ENCODE data around the gene PSMC4. TPM values are rescaled to one million over a fixed set of nuclear protein-coding genes. Genes with fewer than 3 reads are reported as not detected.
"Not testable (repeated sequence)": the region's sequence is repeated elsewhere in the genome, so short reads cannot be mapped to it uniquely, and the experiment has no call there.

Gene PSMC4
- polyA plus RNA-seq, 3 donors: 67.0 to 85.8 (median 79.6) TPM

DNA sequence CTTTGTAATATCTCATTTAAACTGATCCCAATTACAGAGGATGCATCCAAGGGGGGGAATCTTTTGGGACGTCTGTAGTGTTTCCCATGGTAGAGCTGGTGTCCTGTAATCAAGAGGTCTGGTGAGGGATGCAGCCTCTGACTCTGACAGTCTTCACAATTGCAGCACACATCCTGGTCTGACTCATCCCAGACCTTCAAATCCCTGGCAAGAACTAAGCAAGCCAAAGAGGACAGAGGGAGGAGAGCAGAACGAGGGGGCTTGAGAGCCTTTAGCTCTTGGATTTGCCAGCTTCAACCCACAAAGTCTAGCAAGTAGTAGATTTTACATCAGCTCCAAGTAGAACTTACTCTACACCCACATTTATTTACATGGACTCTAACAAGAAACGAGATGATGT lies 19.3 kb upstream of the PSMC4 start:
- TF ChIP-seq, protein P1, sequence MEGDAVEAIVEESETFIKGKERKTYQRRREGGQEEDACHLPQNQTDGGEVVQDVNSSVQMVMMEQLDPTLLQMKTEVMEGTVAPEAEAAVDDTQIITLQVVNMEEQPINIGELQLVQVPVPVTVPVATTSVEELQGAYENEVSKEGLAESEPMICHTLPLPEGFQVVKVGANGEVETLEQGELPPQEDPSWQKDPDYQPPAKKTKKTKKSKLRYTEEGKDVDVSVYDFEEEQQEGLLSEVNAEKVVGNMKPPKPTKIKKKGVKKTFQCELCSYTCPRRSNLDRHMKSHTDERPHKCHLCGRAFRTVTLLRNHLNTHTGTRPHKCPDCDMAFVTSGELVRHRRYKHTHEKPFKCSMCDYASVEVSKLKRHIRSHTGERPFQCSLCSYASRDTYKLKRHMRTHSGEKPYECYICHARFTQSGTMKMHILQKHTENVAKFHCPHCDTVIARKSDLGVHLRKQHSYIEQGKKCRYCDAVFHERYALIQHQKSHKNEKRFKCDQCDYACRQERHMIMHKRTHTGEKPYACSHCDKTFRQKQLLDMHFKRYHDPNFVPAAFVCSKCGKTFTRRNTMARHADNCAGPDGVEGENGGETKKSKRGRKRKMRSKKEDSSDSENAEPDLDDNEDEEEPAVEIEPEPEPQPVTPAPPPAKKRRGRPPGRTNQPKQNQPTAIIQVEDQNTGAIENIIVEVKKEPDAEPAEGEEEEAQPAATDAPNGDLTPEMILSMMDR (IDR thresholded peaks at IDR 0.05): no peak
- peaks cover 51 to 58% of the 10 kb centered on the region in 2 donors for H3K4me1 ChIP-seq (ENCODE audit: control insufficient read depth in 1 of 2, insufficient read depth in 2 of 2, low read length in 2 of 2)
- H3K9me3 Mint-ChIP-seq: peaks cover 0 to 13% (median 7%) of the 10 kb centered on the region in 7 donors
- no peaks in the 10 kb centered on the region for H3K36me3 ChIP-seq (replicated peaks in 1 of 2; ENCODE audit: control insufficient read depth in 1 of 2, insufficient read depth in 2 of 2, low read length in 2 of 2)
- no peak overlapping the region for H2AFZ ChIP-seq (ENCODE audit: insufficient read depth, low read depth, low read length, poor library complexity, severe bottlenecking)
- no peak overlapping the region for H3K27ac ChIP-seq (ENCODE audit: low read depth in 1 of 2, low read length in 2 of 2)
- no CpG with 5 or more reads among the region's 3 CpGs for WGBS (ENCODE audit: insufficient coverage)
- peaks cover 74 to 78% (median 74%) of the 10 kb centered on the region in 3 donors for H3K27me3 Mint-ChIP-seq (ENCODE audit: low read depth in 3 of 3)
- H3K9ac ChIP-seq (ENCODE audit: insufficient read depth, low read length, poor library complexity, severe bottlenecking): no peak overlapping the region
- H3K4me3 Mint-ChIP-seq: peak overlapping the region in 1 of 2 donors; percentile 85
- no peak overlapping the region for H3K4me2 ChIP-seq (replicated peaks; ENCODE audit: extremely low read depth, low read length, poor library complexity, severe bottlenecking)
- H3K4me3 ChIP-seq (replicated peaks in 1 of 3; ENCODE audit: low read depth in 2 of 3, low read length in 3 of 3): no peak overlapping the region
- H3K9me3 ChIP-seq (replicated peaks in 1 of 2; ENCODE audit: control insufficient read depth in 1 of 2, insufficient read depth in 1 of 2, low read length in 2 of 2): no peaks in the 10 kb centered on the region
- no peaks in the 10 kb centered on the region for H4K20me1 ChIP-seq (ENCODE audit: insufficient read depth, low read length)
- H3K79me2 ChIP-seq (ENCODE audit: insufficient read depth, low read length): no peaks in the 10 kb centered on the region
- peaks cover 48 to 52% of the 10 kb centered on the region in 2 donors for H3K27me3 ChIP-seq (ENCODE audit: control insufficient read depth in 2 of 2, insufficient read depth in 2 of 2, low read length in 2 of 2)
- DNase-seq: peak; percentile 41 to 77 (median 58)
- peaks cover 45% of the 10 kb centered on the region for H3K4me1 Mint-ChIP-seq
- H3K27ac Mint-ChIP-seq: peak overlapping the region in 1 of 7 donors; percentile 9
- H3K36me3 Mint-ChIP-seq: peaks cover 10 to 18% of the 10 kb centered on the region in 2 donors
- intact Hi-C loops (cut with micrococcal nuclease): no loop called here

DNA sequence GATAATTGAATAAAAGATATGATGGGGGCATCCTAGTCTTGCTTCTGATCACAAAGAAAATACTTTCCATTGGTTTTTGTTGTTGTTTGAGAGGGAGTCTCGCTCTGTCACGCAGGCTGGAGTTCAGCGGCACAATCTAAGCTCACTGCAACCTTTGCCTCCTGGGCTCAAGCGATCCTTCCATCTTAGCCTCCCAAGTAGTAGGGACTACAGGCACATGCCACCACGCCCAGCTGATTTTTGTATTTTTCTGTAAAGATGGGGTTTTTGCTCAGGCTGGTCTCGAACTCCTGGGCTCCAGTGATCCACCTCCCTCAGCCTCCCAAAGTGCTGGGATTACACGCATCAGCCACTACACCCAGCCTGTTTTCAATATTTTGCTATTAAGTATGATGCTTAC lies 17.1 kb upstream of the PSMC4 start:
- intact Hi-C loops (cut with micrococcal nuclease): no loop called here
- TF ChIP-seq, protein P1 (IDR thresholded peaks at IDR 0.05): no peak
- H4K20me1 ChIP-seq (ENCODE audit: insufficient read depth, low read length): no peaks in the 10 kb centered on the region
- peak overlapping the region in 1 of 3 experiments; percentile 57 for H3K4me3 ChIP-seq (replicated peaks in 1 of 3; ENCODE audit: low read depth in 2 of 3, low read length in 3 of 3)
- H3K4me3 Mint-ChIP-seq: peak overlapping the region in 1 of 2 donors; percentile 85
- peaks cover 44 to 47% of the 10 kb centered on the region in 2 donors for H3K27me3 ChIP-seq (ENCODE audit: control insufficient read depth in 2 of 2, insufficient read depth in 2 of 2, low read length in 2 of 2)
- no CpG with 5 or more reads among the region's 7 CpGs for WGBS (ENCODE audit: insufficient coverage)
- H3K9ac ChIP-seq (ENCODE audit: insufficient read depth, low read length, poor library complexity, severe bottlenecking): no peak overlapping the region
- peaks cover 61 to 69% (median 62%) of the 10 kb centered on the region in 3 donors for H3K27me3 Mint-ChIP-seq (ENCODE audit: low read depth in 3 of 3)
- peak overlapping the region; percentile 76 for H3K4me2 ChIP-seq (replicated peaks; ENCODE audit: extremely low read depth, low read length, poor library complexity, severe bottlenecking)
- peaks cover 10 to 18% of the 10 kb centered on the region in 2 donors for H3K36me3 Mint-ChIP-seq
- DNase-seq: no peak
- no peaks in the 10 kb centered on the region for H3K9me3 ChIP-seq (replicated peaks in 1 of 2; ENCODE audit: control insufficient read depth in 1 of 2, insufficient read depth in 1 of 2, low read length in 2 of 2)
- H3K4me1 Mint-ChIP-seq: peaks cover 37% of the 10 kb centered on the region
- peaks cover 39 to 40% of the 10 kb centered on the region in 2 donors for H3K4me1 ChIP-seq (ENCODE audit: control insufficient read depth in 1 of 2, insufficient read depth in 2 of 2, low read length in 2 of 2)
- peaks cover 0 to 10% (median 6%) of the 10 kb centered on the region in 7 donors for H3K9me3 Mint-ChIP-seq
- no peaks in the 10 kb centered on the region for H3K36me3 ChIP-seq (replicated peaks in 1 of 2; ENCODE audit: control insufficient read depth in 1 of 2, insufficient read depth in 2 of 2, low read length in 2 of 2)
- H3K27ac ChIP-seq (ENCODE audit: low read depth in 1 of 2, low read length in 2 of 2): no peak overlapping the region
- no peak overlapping the region for H2AFZ ChIP-seq (ENCODE audit: insufficient read depth, low read depth, low read length, poor library complexity, severe bottlenecking)
- peak overlapping the region in 6 of 7 donors; percentile 45 to 87 (median 60) for H3K27ac Mint-ChIP-seq
- no peaks in the 10 kb centered on the region for H3K79me2 ChIP-seq (ENCODE audit: insufficient read depth, low read length)

DNA sequence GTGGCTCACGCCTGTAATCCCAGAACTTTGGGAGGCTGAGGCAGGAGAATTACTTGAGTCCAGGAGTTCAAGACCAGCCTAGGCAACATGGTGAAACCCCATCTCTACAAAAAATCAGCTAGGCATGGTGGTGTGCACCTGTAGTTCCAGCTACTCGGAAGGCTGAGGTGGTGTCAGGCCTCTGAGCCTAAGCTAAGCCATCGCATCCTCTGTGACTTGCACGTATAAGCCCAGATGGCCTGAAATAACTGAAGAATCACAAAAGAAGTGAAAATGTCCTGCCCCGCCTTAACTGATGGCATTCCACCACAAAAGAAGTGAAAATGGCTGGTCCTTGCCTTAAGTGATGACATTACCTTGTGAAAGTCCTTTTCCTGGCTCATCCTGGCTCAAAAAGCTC lies 13.1 kb upstream of the PSMC4 start:
- peaks cover 36% of the 10 kb centered on the region for H3K4me1 Mint-ChIP-seq
- H3K4me3 Mint-ChIP-seq: peak overlapping the region in 1 of 2 donors; percentile 35

More for the DNA sequence above, 13.1 kb upstream of the PSMC4 start:
- H3K4me3 ChIP-seq (replicated peaks in 1 of 3; ENCODE audit: low read depth in 2 of 3, low read length in 3 of 3); H3K36me3 ChIP-seq (replicated peaks in 1 of 2; ENCODE audit: control insufficient read depth in 1 of 2, insufficient read depth in 2 of 2, low read length in 2 of 2); DNase-seq; H3K9me3 Mint-ChIP-seq; H3K9ac ChIP-seq (ENCODE audit: insufficient read depth, low read length, poor library complexity, severe bottlenecking); H3K9me3 ChIP-seq (replicated peaks in 1 of 2; ENCODE audit: control insufficient read depth in 1 of 2, insufficient read depth in 1 of 2, low read length in 2 of 2); intact Hi-C loops (cut with micrococcal nuclease); H3K79me2 ChIP-seq (ENCODE audit: insufficient read depth, low read length); H3K27ac Mint-ChIP-seq; H4K20me1 ChIP-seq (ENCODE audit: insufficient read depth, low read length); H3K4me2 ChIP-seq (replicated peaks; ENCODE audit: extremely low read depth, low read length, poor library complexity, severe bottlenecking); H3K27ac ChIP-seq (ENCODE audit: low read depth in 1 of 2, low read length in 2 of 2); H3K36me3 Mint-ChIP-seq; H2AFZ ChIP-seq (ENCODE audit: insufficient read depth, low read depth, low read length, poor library complexity, severe bottlenecking): not testable (repeated sequence)
- Histone ChIP-seq H3K27me3 (ENCODE audit: control insufficient read depth in 2 of 2, insufficient read depth in 2 of 2, low read length in 2 of 2) (peaks cover 35 to 52% of the 10 kb centered on the region in 2 donors), H3K4me1 (ENCODE audit: control insufficient read depth in 1 of 2, insufficient read depth in 2 of 2, low read length in 2 of 2) (peaks cover 39 to 40% of the 10 kb centered on the region in 2 donors)
- 87% methylated on average over 2 of the region's 5 CpGs for WGBS (ENCODE audit: insufficient coverage)
- peaks cover 61 to 72% (median 64%) of the 10 kb centered on the region in 3 donors for H3K27me3 Mint-ChIP-seq (ENCODE audit: low read depth in 3 of 3)

All from CD14-positive monocyte (primary cell).